GM19324 (cell line): ENCODE measurements around the gene IL5RA.

Experiments used
- ATAC-seq: cut with Tn5 transposase; IDR thresholded peaks from one replicate; pipeline ENCODE4 v1.9.1; 2021; ENCODE audit warnings: mild to moderate bottlenecking, moderate library complexity; ENCODE audit not compliant: unreplicated experiment, low FRiP score

Gene IL5RA

DNA sequence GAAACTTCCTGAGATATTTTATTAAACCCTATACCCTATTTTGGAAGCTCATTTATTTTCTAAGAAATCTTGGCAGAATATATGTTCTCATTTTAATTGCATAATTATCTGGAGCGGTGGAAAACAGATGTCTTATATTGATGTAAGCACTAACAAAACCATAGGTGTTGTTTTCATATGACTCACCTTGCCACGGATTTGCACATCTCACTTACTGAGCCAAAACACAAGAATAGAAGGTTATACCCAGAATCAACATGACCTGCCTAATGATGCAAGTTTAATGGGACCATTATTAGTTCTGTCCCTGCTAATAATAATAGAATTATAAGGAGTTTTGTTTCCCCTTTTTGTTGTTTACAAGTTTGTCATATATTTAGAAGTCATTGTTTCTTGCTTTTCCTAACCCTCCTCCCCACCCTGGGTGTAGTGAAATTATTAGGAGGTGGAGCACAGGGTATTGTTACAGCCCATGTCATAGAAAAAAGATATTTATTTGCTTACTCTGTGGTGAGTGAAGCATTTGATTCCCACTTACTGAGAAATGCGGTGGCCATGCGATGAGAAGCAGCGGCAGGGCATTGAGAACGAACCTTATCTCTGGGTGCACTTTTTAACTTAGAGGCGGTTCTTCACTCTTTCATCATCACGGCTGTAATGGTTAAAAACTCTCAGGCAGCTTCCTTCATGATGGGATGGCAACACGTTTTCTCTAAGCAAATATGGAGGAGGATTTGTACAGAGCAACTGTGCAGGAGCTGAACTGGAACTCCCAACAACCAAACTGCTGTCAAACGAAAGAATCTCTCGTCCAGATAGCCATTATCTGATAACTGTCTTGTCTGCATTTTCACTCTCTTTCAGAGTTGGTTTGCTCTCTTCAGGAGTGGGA lies 521 bp downstream of the IL5RA start:
- ATAC-seq = peak; percentile 44

DNA sequence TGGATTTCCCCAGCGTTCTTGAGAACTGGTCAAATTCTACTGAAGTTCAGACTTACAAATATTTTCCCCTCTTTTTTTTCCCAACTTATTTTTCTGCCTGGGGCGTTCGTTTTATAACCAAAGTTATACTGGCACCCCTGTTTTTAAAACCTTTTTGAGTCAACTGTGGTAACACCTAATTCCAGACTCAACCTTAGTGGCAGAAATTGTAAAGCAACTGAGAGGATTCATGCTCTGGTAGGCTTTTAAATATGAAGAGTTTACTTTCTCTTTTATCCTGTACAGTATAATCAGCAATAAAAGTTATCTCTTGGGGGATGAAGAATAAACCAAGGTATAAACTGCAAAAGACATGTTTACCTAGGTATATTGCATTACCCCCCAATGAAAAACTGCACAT lies 2.3 kb downstream of the IL5RA start:
- no peak for ATAC-seq

DNA sequence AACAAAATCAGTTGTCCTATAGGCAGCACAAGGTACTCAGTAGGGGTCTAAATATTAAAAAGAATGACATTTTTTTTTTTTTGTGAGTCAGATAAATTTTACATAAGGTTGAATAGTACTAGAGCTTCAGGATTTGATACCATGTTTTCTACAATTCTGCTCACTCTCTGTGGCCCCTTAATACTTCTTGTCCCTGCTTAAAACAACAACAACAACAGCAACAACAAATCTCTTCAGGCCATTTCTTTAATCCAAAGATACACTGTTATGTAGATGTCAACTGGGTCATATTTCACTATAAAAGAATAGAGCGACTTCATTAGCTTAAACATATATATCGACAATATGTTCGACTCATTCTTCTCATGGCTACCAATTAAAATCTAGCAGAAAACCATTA lies 3.0 kb downstream of the IL5RA start:
- ATAC-seq = no peak

DNA sequence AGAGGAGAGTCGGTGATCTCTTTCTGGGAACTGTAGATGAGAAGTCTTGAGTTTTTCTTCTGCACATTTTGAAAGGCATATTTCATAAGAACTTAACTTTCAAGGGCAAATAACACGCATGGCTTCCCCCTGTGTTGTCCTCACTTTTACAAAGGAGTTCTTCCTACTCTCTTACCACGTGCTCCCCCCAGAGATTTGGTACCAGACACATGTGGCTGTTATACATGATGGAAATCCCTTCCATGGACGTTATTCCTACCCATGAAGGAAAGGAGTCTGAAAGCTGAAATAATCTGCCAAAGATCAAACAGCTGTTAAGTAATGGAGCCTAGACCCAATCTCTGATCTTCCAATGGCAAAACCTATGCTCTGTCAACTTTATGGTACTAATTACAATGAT lies 4.4 kb downstream of the IL5RA start:
- no peak for ATAC-seq

DNA sequence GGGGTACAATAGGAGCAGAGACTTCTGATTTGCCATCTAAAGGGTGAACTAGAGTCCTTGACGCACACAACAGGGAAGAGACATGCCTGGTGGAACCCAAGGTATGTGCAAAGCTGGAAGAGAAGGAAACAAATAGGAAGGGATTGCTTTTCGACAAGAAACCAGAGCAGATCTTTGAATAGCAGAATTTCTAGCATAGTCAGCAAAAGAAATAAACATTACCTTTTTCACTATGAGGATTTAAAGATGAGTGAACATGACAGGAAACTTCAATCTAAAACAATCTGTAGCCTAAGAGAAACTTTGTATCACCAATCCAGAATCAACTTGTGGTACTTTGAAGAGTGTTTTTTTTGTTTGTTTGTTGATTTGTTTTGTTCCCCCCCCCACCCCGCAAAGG lies 4.9 kb downstream of the IL5RA start:
- ATAC-seq = no peak

DNA sequence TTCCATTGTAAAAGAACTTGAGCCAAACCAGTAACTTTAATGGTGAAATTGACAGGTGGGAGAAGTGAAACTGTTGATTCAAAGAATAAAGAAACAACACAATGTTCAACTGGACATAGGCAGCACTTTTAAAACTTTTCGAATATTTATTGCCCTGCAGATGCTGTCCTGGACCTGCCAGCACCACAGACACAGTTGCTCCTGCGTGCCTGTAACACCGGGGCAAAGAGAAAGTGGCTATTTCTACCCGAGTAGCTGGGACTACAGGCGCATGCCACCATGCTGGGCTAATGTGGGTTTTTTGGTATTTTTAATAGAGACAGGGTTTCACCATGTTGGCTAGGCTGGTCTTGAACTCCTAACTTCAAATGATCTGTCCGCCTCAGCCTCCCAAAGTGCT lies 7.4 kb downstream of the IL5RA start:
- no peak for ATAC-seq

DNA sequence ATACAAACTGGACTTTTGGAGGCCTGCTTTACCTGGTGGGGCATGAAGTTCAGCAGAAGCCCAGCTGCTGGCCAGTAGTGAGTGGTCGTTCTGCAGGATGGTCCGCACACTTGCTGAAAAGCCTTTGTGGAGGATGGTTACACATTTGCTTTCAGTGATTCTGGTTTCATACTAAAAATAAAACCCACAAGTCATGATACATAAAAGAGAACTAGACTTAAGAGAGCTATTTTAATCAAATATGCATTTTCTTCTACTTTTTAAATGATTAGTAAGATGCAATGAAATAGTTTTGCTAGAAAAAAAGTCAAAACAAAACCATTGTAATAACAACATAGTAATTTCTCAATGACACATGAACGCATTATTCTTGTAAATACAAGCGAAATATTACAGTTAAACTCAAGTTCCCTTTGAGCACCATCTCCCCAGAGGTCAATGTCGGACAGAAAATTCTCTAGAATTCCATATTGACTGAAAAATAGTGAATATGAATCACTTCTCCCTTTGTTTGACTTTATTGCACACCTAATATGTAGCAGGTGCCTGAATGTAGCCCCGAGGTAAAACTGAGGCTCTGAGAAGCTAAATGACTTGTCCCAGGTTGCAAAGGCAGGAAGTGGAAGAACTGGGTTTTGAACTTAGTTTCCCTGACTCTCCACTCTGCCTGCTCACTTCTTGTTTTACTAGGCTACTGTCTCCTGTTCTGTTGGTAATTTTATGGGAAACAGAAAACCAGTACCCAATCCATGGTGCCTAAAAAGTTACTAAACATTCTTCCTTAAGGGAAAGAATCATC lies 8.3 kb downstream of the IL5RA start:
- no peak for ATAC-seq

DNA sequence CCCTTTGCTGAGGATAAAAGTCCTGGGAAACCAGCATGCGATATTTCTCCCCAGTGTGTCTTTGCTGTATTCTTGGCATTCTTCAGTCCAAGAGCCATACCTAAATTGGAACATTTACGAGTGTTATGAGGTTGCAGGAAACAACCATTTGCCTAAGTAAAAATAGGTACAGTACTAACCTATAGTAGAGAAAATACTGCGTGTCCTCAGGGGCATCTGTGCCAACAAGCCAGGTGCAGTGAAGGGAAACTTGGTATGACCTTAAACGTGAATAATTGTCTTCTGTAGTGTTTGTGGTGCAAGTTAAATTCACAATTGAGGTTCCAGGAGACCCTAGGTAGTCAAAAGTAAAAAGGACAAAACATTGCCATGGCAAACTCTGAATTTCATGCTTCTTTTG lies 12.2 kb downstream of the IL5RA start:
- ATAC-seq = peak; percentile 60

DNA sequence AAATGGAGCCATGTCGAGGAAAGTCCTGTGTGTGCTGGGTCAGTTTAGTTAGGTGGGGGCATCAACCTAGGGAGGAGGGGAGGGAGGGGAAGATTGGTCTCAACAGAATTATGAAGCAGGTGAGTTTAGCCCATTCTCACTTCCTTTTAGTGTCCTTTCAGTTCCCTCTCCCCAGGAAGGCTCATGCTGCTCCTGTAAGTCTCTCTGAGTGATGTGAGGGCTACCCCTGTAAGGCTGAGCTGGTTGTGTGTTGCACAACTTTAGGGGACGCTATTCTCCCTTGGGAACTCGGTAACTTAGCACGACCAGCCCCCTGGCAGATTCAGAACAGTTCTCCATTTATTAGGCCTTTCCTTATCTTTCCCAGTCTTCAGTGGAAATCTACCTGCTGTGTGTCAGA lies 21.2 kb downstream of the IL5RA start:
- ATAC-seq = peak; percentile 98

DNA sequence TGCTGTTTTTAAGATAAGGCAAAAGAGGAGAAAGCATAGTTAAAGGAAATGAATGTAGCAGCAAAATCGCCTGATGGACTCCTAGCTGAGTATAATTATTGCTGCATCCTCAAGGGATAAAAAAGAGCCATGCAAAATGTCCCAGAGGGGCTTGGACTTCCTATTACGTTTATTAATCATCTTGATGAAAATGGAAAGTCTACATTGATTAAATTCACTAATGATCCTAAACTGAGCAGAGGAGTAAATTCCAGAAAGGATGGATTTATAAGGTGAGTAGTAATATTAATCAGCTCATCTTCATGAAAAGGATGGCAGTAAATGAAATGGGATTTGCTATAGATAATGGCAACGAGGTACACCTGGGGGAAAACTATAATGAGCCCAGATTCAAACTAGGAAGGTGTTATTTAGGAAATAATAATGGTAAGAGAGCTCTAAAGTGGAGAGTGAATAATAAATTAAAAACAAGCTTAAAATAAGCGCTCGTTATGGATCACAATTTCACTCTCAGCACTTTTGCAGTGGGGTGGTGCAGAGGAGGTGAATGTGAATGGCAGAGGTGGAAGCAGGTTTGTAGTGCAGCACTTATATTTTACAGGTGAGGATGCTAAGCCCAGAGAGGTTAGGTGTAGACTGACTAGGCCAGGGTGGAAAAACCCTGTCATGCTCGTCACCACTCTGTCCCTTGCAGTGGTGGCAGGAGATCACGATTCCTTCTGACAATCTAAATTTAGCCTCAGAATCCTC lies 22.3 kb downstream of the IL5RA start:
- ATAC-seq = no peak

DNA sequence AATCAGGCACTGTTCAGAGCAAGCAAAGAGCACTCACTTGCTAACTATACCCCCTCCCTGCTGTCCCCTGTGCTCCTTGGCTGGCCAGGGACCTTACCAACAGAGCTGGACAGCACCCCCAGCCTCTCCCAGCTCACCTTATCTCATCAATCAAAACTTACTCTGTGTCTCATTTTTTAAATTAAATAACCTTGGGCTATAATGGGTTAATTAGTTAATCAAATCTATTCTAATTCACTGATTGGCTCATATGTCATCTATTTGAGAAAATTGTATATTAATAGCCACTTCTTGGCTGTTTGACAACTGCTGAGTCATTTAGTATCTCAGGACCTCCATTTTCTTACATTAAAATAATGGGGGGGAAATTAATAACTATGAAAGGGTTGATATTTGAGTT lies 22.9 kb downstream of the IL5RA start:
- ATAC-seq = no peak

DNA sequence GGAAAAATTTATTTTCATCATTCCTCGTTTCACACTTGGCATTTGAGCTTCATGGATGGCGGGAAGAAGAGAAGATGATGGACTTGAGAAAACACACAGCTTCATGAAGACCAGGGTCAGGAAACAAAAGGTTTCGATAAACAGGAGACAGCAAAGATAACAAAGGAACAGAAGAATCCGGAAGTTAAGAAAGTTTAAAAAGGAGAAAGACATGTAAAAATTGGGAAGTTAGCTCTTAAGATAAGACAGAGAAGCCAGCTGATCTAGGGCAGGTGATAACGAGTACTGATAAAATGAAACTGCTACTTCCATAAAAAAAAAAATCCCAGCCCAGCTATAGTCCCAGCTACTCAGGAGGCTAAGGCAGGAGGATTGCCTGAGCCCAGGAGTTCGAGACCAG lies 23.9 kb downstream of the IL5RA start:
- ATAC-seq = no peak

DNA sequence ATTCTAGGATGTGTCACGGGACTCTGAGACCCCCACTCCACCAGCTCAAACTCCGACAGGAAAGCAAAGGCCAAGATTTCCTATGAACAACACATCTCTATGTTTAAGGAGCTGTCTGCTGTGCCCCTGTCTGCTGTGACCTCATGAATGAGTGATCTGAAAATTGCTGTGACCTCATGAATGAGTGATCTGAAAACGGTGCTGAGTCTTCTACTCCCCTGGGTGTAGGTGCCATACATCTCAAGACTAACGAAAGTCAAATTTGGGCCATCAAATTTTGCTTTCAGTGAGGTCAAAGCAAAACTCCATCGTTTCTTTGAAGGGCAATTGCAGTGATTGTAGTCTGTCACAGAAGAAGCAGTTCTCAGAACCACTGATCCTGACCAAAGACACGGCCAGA lies 24.4 kb downstream of the IL5RA start:
- no peak for ATAC-seq

DNA sequence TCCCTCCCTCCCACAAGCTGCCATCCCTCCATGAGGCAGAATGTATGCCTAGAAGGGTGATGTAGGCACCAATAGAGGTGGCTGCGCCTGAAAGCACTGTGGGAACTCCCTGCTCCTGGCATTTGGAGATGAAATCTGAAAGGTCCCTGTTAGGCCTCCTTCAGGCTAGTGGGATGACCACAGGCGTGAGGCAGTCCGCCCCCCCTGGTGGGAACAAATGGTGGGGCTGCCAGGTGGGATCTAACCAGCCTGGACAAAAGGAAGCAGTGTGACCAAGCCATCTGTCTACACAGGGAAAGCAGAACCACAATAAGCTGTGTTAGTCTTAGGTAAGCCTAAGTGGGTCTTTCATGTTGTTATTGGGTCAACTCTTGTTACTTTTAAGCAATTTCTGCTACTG lies 25.3 kb downstream of the IL5RA start:
- ATAC-seq = no peak

DNA sequence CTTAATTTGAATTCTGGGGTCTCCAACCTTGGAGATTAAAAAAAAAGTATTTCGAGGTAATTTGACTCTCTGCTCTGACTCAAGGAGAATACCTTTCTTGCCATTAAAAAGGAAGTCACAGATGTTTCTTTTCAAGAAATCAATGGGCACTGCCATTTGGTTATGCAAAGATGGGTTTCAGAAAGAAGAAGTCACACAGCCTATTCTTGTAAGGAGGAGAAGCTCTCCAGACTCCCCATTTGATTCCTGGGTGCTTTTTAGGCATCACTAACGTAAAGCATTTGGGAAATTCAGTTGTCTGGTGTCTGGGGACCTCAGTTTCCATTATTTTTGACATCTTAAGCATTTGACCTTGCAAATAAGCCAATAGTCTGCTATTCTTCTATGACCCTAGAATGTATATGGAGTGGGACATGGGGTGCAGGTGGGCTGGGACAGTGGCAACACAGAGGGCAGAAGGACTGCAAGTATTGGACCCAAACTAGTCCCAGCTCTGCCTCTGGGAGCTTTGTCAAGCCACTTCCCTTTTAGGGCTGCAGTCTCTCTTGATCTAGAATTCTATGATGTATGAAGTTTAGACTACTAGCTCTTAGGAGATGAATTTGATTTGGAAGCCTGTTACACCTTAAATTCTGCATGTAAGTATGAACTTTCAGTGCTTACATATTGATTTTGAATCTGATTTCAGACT lies 27.8 kb downstream of the IL5RA start:
- peak; percentile 83 for ATAC-seq

DNA sequence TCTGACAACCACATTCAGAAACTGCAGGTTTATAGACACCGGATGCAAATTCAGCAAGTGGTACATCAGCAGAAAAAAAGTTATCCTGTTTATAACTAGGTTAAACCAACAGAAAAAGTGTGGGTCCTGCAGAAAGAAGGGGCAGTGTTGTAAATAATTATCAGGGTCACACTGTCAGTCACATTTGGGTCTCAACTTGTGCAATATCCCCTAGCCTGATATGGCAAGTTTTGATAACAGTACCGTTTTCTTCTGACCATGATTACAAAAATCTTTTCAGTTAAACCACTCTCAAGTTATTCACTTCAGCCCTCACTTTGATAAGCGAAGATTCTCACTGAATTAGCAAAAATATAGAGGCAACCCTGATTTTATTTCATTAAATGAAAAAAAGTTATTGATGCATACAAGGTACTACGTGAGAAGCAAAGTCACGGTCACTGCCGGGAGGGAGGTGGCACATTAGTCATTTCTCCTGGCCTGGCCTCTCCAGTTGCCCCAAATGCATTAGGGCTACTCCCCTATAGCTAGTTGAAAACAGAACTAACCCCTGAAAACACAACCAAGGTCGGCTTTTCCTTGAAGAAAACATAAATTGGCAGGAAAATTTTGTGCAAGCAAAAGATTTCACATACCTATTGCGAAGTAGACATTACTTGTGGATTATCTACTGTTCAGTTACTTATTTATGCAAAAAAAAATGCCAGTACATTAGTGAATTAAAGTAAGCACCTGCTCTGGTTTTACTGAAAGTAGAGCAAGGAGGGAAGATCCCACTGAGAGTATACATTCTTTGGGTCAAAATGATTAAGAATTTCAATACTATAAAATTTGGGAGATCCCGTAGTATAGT lies 28.6 kb downstream of the IL5RA start:
- peak; percentile 51 for ATAC-seq

DNA sequence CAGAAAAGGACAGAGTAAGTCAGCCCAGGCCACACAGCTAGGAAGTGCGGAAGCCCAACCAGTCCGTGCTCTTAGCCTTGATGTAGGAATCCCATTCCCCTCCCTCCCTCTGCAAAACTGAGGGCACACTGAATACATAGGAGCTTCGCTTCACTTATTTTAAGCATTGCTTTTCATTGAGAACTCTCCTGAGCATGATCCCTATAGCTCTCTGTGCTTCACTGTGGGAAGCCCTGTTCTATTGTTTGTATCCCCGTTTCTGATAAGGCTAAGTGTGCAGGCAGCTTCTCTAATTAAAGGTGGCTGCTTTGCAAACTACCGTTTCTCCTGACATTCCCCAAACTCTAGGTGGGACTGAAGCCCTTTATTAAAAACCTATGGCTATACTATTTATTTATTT lies 29.9 kb downstream of the IL5RA start:
- no peak for ATAC-seq

DNA sequence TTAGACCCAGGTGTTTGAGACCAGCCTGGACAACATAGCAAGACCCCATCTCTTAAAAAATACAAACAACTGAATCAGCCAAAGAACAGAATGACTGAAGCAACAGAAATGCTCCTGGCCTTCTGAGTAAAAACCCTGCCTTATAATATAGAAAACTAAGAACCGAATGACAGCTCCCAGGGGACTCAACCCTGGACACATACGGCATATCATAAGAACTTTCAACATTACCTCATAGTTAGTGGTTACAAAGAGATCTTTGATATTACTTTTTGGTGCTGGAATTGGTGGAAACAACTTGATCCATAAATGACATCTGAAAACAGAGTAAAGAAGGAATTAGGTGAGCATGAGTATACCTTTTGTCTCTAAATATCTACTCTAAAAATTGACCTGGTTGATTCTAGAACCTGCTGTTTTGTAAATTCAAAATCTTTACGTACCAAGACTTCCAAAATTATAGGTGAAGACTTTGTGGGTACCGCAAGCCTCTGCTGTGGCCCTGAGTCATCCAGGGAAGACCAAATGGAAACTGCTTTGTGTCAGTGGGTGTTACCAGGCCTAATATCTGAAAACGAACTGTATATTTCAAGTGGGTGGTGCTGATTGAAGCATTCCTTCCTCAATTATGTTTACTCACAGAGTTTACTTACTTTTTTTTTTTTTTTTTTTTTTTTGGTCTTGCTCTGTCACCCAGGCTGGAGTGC lies 35.5 kb downstream of the IL5RA start:
- no peak for ATAC-seq

DNA sequence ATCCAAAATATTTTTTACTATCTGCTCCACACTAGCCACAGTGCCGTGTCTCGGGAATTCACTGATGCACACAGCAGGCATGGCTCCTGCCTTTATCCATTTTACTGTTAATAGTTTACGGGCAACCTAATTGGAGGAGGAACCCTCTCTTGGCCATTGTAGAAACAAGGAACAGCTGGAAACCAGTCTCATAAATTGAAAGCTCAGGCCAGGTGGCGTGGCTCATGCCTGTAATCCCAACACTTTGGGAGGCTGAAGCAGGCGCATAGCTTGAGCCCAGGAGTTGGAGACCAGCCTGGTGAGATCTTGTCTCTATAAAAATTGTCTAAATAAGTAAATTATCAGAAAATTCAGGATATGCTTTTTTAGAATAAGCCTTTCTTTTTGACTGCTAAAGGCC lies 39.0 kb downstream of the IL5RA start:
- ATAC-seq = no peak
